ENCODE measurements around the gene METTL9. TPM values are rescaled to one million over a fixed set of nuclear protein-coding genes. Genes with fewer than 3 reads are reported as not detected.

The METTL9 gene
- total and polyA plus RNA-seq, 2 of the 13 experiments (the other 11 are each of a cell fraction or from before 2014, with no cell fraction given), result 123 to 204 TPM

DNA sequence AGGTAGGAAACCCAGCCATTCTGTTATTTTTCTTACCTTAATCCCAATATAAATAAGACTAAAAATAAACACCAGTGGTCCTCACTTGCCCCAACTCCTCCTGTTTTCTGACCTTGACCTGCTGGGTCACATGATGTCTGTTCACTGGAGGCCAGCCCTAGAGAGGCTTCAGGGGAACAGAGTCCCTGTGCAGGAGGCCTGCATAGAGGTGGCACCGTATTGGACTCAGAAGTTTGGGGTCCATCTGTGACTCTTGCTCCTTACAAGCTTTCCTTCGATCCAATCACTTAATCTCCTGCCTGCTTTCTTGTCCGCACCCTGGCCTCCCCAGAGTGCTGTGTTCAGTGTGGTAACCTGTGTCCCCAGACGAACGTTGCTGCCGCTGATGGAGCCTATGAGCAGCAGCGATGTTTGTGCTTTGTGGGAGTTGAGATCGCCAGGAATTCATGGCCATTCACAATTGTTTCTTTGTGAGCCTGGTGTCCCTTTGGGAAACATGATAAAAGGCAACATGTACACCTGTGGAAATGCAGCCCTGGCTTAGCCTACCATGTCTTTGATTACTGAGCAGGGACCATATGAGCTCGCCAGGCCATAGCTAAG is 48.3 kb downstream of the METTL9 start (continued):
- TF ChIP-seq TMF1 (CRISPR knock-in tag; IDR thresholded peaks at IDR 0.05; ENCODE audit: low read depth) (no peak), NFIB (CRISPR knock-in tag; IDR thresholded peaks at IDR 0.05; ENCODE audit: borderline replicate concordance) (no peak), BORCS8-MEF2B (CRISPR knock-in tag; IDR thresholded peaks at IDR 0.05) (no peak), NR2C2 (CRISPR knock-in tag; IDR thresholded peaks at IDR 0.05; ENCODE audit: borderline replicate concordance) (0 out of 2 replicates have a peak, but pooled peaks have one; percentile 22), ZBTB1 (CRISPR knock-in tag; IDR thresholded peaks at IDR 0.05; ENCODE audit: borderline replicate concordance) (no peak), HDAC6 (IDR thresholded peaks at IDR 0.05; ENCODE audit: low read depth, low read length) (no peak), SNAPC5 (CRISPR knock-in tag; IDR thresholded peaks at IDR 0.05; ENCODE audit: borderline replicate concordance) (no peak), ZNF577 (CRISPR knock-in tag; IDR thresholded peaks at IDR 0.05; ENCODE audit: borderline replicate concordance, low read depth) (no peak), ATF1 (CRISPR knock-in tag; IDR thresholded peaks at IDR 0.05) (no peak), MED1 (CRISPR knock-in tag; IDR thresholded peaks at IDR 0.05) (peak; percentile 21; the same call in 1 of the 2 replicates), ZSCAN25 (CRISPR knock-in tag; IDR thresholded peaks at IDR 0.05) (0 out of 2 replicates have a peak, but pooled peaks have one; percentile 44), PHF5A (CRISPR knock-in tag; IDR thresholded peaks at IDR 0.05; ENCODE audit: low read depth, unreplicated experiment) (no peak), ZNF282 (IDR thresholded peaks at IDR 0.05; ENCODE audit: partially characterized antibody) (no peak), ZNF720 (CRISPR knock-in tag; IDR thresholded peaks at IDR 0.05) (no peak), NFE2 (CRISPR knock-in tag; IDR thresholded peaks at IDR 0.05) (no peak), ARID3A (IDR thresholded peaks at IDR 0.05; ENCODE audit: low read depth, low read length) (no peak), ZNF264 (CRISPR knock-in tag; IDR thresholded peaks at IDR 0.05) (no peak), ZNF33A (CRISPR knock-in tag; IDR thresholded peaks at IDR 0.05; ENCODE audit: borderline replicate concordance) (no peak), PRDM10 (CRISPR knock-in tag; IDR thresholded peaks at IDR 0.05; ENCODE audit: low read depth) (no peak), ZNF430 (CRISPR knock-in tag; IDR thresholded peaks at IDR 0.05) (no peak), ZKSCAN8 (CRISPR knock-in tag; IDR thresholded peaks at IDR 0.05; ENCODE audit: borderline replicate concordance) (peak; percentile 45; the same call in 1 of the 2 replicates)
- TF ChIP-seq, protein P1, sequence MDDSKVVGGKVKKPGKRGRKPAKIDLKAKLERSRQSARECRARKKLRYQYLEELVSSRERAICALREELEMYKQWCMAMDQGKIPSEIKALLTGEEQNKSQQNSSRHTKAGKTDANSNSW (CRISPR knock-in tag; IDR thresholded peaks at IDR 0.05; ENCODE audit: borderline replicate concordance), result no peak
- TF ChIP-seq, protein P2, sequence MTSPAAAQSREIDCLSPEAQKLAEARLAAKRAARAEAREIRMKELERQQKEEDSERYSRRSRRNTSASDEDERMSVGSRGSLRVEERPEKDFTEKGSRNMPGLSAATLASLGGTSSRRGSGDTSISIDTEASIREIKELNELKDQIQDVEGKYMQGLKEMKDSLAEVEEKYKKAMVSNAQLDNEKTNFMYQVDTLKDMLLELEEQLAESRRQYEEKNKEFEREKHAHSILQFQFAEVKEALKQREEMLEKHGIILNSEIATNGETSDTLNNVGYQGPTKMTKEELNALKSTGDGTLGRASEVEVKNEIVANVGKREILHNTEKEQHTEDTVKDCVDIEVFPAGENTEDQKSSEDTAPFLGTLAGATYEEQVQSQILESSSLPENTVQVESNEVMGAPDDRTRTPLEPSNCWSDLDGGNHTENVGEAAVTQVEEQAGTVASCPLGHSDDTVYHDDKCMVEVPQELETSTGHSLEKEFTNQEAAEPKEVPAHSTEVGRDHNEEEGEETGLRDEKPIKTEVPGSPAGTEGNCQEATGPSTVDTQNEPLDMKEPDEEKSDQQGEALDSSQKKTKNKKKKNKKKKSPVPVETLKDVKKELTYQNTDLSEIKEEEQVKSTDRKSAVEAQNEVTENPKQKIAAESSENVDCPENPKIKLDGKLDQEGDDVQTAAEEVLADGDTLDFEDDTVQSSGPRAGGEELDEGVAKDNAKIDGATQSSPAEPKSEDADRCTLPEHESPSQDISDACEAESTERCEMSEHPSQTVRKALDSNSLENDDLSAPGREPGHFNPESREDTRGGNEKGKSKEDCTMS (CRISPR knock-in tag; conservative IDR thresholded peaks at IDR 0.05), result no peak

All from HepG2 (cell line).